Regular cardiac myocyte (primary cell): ENCODE measurements around the gene APEX2. TPM values are rescaled to one million over a fixed set of nuclear protein-coding genes. Genes with fewer than 3 reads are reported as not detected.

Experiments
- total RNA-seq: library from RNA; depleted of rRNA; stranded (reverse); fragments of >200 nt; gene quantifications from 2 replicates; pipeline ENCODE4 v1.2.3, GENCODE V29; 2014

Gene APEX2
- 4.5 and 9.0 TPM in 2 replicates for total RNA-seq

GRCh38 chrX:54999717-55000598 is at the start of gene APEX2:
APEX2 (plus strand) TSS chrX:55000363; CDS start chrX:55000423, 60 bp downstream.

GRCh38 chrX:54994099-54994498 is 6.1 kb upstream of the APEX2 start, which contains the start of gene PFKFB1:
PFKFB1 (minus strand) TSS chrX:54994188; CDS start chrX:54994007, 181 bp downstream.

GRCh38 chrX:55030271-55031205 is 30.4 kb downstream of the APEX2 start, which contains the start of gene ALAS2:
ALAS2 (minus strand) TSS chrX:55030977; CDS start chrX:55026000, 4,977 bp downstream.

Other genes starting within 250 kb of the APEX2 start
- not detected in 2 replicates for gene ITIH6, start 202.1 kb upstream of the APEX2 start, total RNA-seq
- 249 and 258 TPM in 2 replicates for gene MAGED2, start 192.6 kb upstream of the APEX2 start, total RNA-seq
- 10.2 and 20.9 TPM in 2 replicates for gene TRO, start 79.5 kb upstream of the APEX2 start, total RNA-seq
- gene PFKFB1, start 6.2 kb upstream of the APEX2 start, total RNA-seq, result 0.19 TPM in 1 of 2 replicates, not detected in the other
- gene ALAS2, start 30.6 kb downstream of the APEX2 start, total RNA-seq, result not detected in 2 replicates
- not detected in 2 replicates for gene PAGE2B, start 74.7 kb downstream of the APEX2 start, total RNA-seq
- not detected in 2 replicates for gene PAGE2, start 88.7 kb downstream of the APEX2 start, total RNA-seq
- not detected in 2 replicates for gene PAGE5, start 220.0 kb downstream of the APEX2 start, total RNA-seq